Left renal pelvis (tissue), 4 donors: ENCODE data around the gene GOLGA6A. TPM values are rescaled to one million over a fixed set of nuclear protein-coding genes. Genes with fewer than 3 reads are reported as not detected.
"Not testable (repeated sequence)": the region's sequence is repeated elsewhere in the genome, so short reads cannot be mapped to it uniquely, and the experiment has no call there.

ENCODE experiments used
- DNase-seq, 4 donors: peaks; one replicate each; pipeline ENCODE4 v3.0.0-alpha.2; 2013; ENCODE audit warnings: low read depth in 4 of 4, low spot score in 3 of 4
- polyA plus RNA-seq, 4 donors: library from polyadenylated mRNA; unstranded; fragments of 120-200 nt; gene quantifications; one replicate each; pipeline ENCODE4 v1.2.1, GENCODE V29; 2013; ENCODE audit not compliant: insufficient read length in 4 of 4

GOLGA6A gene
- polyA plus RNA-seq, 4 donors = 0.33 to 0.66 (median 0.34) TPM; not detected in 1

- no peak for DNase-seq
These were observed 26.5 kb downstream of the GOLGA6A start for GRCh38 chr15:74055804-74056203.

GRCh38 chr15:74053941-74054529 is 28.3 kb downstream of the GOLGA6A start:
- DNase-seq = peak in 1 of 4 donors; percentile 49

- no peak for DNase-seq
These were observed 28.8 kb downstream of the GOLGA6A start for GRCh38 chr15:74053517-74053916.

GRCh38 chr15:74052271-74053260 is 29.8 kb downstream of the GOLGA6A start:
- DNase-seq = not testable (repeated sequence)

GRCh38 chr15:74050556-74051234 is 31.7 kb downstream of the GOLGA6A start:
- no peak for DNase-seq

- no peak for DNase-seq
These were observed 32.2 kb downstream of the GOLGA6A start for GRCh38 chr15:74050127-74050526.

- no peak for DNase-seq
These were observed 36.1 kb downstream of the GOLGA6A start for GRCh38 chr15:74046275-74046674.

GRCh38 chr15:74045636-74046274 is 36.6 kb downstream of the GOLGA6A start:
- DNase-seq = no peak

- DNase-seq = no peak
These were observed 37.2 kb downstream of the GOLGA6A start for GRCh38 chr15:74045184-74045583.

GRCh38 chr15:74044267-74045110 is 37.9 kb downstream of the GOLGA6A start:
- no peak for DNase-seq

- DNase-seq = no peak
These were observed 38.7 kb downstream of the GOLGA6A start for GRCh38 chr15:74043425-74044266.

- no peak for DNase-seq
These were observed 39.5 kb downstream of the GOLGA6A start for GRCh38 chr15:74042603-74043424.

GRCh38 chr15:74041777-74042435 is 40.4 kb downstream of the GOLGA6A start:
- no peak for DNase-seq

GRCh38 chr15:74041311-74041756 is 41.0 kb downstream of the GOLGA6A start:
- no peak for DNase-seq

GRCh38 chr15:74040109-74040850 is 42.1 kb downstream of the GOLGA6A start:
- DNase-seq = peak in 1 of 4 donors; percentile 46

GRCh38 chr15:74039656-74040010 is 42.7 kb downstream of the GOLGA6A start:
- no peak for DNase-seq
